ENCODE results near the gene KRTAP10-10.
"Not testable (repeated sequence)": the region's sequence is repeated elsewhere in the genome, so short reads cannot be mapped to it uniquely, and the experiment has no call there.

KRTAP10-10 gene

GRCh38 chr21:44653656-44654575, 16.8 kb downstream of the KRTAP10-10 start:
- peak; percentile 38 for DNase-seq

DNA sequence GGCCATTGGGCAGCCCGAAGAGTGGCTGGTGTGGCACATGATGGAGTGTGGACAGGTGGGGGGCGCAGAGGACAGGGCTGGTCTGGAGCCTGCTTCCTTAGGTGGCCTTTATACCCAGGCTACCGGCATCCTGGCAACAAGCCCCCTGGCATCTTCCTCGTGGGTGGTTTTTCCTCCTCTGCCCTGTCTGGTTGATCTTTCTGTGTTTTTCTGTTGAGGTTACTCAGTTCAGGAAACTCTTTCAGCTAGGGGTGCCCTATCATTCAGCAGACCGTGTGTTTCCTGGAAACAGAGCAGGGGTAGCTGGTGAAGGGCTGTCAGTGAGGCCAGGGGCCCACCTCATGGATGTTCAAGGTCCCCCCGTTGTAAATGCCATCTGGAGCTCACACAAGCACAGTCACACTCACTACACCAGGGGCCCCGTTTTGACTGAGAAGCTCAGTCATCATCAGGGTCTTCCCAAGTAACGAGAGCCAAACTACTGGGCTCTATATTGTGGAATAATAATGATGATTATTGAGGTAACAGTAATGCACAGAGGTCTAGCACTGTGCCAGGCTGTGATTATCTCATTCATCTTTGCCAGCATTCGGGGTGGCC, 17.5 kb downstream of the KRTAP10-10 start, which contains the start of gene KRTAP12-4:
Gene KRTAP12-4, minus strand, starts transcription at position 84 of the 600 bp plus-strand sequence. Its CDS starts 45 bp downstream, at position 39.
- no peak for DNase-seq

- no peak for DNase-seq
These were observed 19.7 kb downstream of the KRTAP10-10 start for GRCh38 chr21:44656868-44657267.

GRCh38 chr21:44657635-44658540, 20.7 kb downstream of the KRTAP10-10 start, which contains the start of gene KRTAP12-3:
Gene KRTAP12-3 (plus strand): TSS chr21:44657932. CDS start chr21:44657980, 48 bp downstream.
- peak; percentile 56 for DNase-seq

DNA sequence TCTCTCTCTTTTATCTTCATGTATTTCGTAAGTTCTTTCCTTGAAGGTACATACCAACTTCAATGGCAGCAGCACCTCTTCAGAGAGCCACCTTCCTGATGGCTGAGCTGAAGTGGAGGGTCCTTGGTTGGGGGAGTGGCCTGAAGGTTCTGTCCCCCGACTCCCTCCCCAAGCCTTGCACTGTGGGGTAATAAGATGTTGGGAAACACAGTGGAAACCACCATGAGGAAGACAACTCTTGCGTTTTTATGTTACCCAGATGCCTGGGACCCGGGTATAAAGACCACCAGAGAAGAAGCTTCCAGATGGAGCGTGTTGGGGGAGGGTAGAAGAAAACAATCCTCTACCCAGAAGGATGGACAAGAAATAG, 21.4 kb downstream of the KRTAP10-10 start:
- no peak for DNase-seq

- no peak for DNase-seq
These were observed 21.9 kb downstream of the KRTAP10-10 start for GRCh38 chr21:44658913-44659595.

GRCh38 chr21:44661567-44661966, 24.4 kb downstream of the KRTAP10-10 start:
- DNase-seq, result not testable (repeated sequence)

DNA sequence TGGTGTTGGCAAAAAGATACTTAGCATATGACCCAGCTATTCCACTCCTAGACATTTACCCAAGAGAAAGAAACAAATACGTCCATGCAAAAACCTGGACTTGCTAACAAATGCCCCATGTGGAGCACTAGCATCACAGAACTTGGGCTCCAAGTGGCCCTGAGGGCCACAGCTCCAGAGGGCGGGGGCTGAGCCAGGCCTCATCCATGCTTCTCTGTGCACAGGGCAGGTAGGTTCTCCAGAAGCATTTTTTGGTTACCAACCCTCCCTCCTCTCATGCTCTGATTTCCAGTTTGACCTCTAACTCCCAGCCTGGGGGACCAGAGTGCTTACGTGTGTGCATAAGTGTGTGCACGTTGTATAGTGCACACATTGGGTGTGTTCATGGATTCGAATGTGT, 27.5 kb downstream of the KRTAP10-10 start:
- DNase-seq, result no peak

DNA sequence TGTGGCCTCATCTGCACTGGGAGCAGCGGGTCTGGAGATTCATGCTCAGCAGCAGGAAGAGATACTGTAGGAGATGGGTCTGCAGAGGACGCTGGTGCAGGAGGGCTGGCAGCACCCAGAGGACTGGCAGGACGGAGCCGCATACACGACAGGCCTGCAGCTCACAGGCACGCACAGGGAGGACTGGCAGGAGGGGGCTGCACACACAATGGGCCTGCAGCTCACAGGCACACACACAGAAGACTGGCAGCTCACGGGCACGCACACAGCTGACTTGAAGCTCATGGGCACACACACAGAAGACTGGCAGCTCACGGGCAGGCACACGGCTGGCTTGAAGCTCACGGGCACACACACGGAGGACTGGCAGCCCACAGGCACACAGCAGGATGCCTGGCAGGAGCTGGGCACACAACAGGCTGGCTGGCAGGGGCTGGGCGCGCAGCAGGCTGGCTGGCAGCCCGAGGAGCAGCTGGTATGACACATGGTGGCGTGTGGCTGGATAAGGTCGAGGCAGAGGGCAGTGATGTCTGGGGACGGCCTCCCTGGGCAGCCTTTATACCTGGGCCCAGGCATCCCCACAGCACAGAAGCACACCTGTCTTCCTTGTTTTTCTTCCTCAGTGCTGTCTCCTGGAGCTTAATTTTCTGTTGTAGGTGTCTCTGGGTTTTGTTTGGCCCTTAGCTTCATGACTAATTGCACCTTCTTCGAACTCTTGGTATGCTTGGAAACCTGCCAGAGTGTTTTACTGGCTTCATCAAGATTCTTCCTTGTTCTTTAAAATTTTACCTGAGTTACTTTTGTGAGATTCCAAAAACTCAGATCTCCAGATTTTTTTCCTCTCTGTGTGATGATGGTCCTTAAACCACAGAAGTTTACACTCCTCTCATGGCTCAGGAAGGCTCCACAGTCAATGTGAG, 29.5 kb downstream of the KRTAP10-10 start, which contains the start of gene KRTAP12-2:
Gene KRTAP12-2, minus strand, starts transcription at position 527 of the 920 bp plus-strand sequence. Its CDS starts 41 bp downstream, at position 486.
- DNase-seq, result no peak

GRCh38 chr21:44667612-44668011, 30.5 kb downstream of the KRTAP10-10 start:
- no peak for DNase-seq

DNA sequence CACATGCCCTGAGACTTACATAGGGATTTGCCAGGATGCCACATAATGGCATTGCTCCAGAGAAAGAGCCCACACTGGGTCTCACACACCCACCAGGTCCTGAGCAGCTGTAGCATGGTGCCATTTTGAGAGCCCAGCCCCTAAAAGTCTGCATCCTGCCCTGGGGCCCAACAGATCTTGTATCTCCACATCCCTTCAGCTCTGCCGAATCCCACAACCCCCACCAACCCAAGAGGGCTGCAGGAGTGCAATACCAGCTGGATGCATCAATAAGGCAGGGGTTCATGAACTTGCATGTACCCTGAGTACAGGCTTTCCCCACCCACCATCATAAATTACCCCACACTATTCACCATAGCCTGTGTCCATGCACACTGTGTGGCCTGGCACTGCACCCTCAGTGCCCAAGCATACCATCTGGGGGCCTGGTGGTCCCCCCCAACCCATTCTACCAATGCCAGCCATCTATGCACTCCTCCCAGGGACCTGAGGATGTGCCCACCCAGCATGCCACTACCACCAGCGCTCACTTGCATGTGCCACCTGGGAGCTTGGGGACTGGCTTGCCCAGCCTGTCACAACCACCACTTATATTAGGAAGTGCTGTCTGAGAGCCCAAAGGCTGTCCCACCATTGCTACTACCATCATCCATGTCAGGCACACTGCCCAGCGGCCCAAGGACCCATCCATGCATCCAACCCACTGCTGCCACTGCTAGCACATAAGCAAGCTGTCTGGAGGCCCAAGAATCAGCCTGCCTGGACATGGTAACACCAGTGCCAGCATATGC, 33.7 kb downstream of the KRTAP10-10 start:
- DNase-seq, result no peak

DNA sequence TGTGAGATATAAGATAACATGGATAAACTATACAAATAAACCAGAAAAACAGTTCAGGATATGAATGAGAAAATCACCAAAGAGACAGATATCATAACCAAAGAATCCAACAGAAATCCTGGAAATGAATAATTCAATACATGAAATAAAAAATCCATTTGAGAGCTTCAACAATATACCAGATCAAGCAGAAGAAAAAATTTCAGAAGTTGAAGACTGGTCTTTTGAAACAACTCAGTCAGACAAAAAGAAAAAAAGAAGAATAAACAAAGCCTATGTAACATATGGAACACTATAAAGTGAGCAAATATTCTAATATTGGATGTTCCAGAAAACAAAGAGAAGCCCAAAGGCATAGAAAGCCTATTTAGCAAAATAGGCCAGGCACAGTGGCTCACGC, 34.8 kb downstream of the KRTAP10-10 start:
- no peak for DNase-seq

- DNase-seq, result no peak
These were observed 40.7 kb downstream of the KRTAP10-10 start for GRCh38 chr21:44677881-44678280.

DNA sequence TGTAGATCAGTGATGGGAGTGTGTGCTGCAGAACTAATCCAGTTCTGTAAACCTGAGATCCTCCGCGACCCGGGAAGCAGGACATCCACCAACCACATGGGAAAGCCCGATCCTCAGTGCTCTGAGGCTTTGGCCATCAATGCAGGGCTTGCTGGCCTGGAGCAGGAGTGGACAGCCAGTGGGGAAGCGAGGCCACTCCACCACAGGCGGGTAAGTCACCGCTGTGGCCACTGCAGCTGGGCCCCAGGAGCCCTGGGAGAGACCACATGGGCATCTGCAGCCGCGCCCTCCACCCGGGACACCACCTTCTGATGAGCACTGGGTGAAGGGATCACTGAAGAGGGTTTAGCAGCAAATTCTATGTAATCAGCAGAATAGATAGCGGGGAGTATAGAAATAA, 44.0 kb downstream of the KRTAP10-10 start:
- DNase-seq, result no peak

GRCh38 chr21:44681861-44682579, 44.9 kb downstream of the KRTAP10-10 start, which contains the start of gene KRTAP12-1:
Gene KRTAP12-1 (minus strand): TSS chr21:44682163. CDS start chr21:44682123, 40 bp downstream.
- no peak for DNase-seq

DNA sequence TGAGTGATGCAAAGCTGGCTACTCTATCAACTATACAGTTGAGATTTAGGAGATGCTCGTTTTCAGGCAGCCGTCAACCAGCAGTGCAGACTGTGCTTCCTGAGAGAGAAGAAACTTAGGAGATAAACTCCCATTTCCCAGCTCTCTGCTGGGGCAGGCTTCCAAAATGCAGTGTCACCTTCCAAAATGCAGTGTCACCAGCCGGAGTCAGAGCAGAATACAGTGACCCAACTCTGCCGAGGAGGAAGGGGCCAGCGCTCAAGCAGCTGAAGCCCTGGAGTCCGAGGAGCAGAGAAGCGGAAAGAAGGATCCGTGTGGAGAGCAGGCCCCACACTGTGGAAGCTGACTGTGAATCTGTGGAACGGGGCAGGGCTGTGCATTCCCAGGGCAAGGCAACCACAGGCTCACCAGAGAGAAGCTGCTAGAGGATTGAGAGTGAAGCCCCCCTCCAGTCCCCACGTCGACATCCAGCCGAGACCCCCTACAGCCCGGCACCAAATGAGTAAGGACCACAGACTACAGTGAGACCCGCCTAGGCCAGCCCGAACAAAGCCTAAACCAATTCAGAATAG, 45.5 kb downstream of the KRTAP10-10 start:
- DNase-seq, result no peak

DNA sequence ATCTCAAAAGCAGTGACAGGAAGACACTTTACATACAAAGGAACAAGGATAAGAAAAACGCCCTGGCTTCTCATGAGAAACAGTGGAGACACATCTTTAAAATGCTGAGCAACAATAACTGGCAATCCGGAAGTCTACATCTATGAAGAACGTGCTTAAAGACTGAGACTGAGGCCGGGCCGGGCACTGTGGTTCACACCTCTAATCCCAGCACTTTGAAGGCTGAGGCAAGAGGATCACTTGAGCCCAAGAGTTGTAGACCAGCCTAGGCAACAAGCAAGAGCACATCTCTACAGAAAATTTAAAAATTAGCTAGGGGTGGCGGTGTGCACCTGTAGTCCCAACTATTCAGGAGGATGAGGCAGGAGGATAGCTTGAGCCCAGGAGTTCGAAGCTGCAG, 46.9 kb downstream of the KRTAP10-10 start:
- no peak for DNase-seq

DNA sequence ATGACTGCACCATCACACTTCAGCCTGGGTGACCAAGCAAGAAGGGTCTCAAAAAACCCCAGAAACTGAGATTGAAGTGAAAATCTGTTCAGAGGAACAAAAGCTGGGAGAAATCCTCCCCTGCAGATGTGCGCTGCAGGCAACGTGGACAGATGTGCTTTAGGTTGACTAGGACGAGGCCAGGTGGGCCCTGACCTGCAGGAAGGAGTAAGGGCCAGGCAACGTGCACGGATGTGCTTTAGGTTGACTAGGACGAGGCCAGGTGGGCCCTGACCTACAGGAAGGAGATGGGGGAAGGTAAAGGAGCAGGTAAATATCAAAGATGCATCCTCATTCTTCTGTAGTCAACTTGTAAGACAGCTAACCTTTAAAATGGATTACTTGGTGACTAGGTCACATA, 47.3 kb downstream of the KRTAP10-10 start:
- no peak for DNase-seq

GRCh38 chr21:44685050-44685449, 47.9 kb downstream of the KRTAP10-10 start:
- DNase-seq, result not testable (repeated sequence)

Measured in activated gamma-delta T cell (primary cell).